GM12874 (cell line): ENCODE measurements around the gene MROH9.
A peak's percentile ranks its signal among the peaks of the same experiment; 100 is the strongest.

Experiments
- CTCF ChIP-seq: IDR thresholded peaks from 2 replicates; pipeline ENCODE4 v1.5.1; 2011; ENCODE audit warnings: low read depth, mild to moderate bottlenecking, control low read depth, low read length, moderate library complexity; ENCODE audit not compliant: insufficient read depth

Gene MROH9

GRCh38 chr1:170932236-170932635 is 3.1 kb upstream of the MROH9 start:
- no peak for TF ChIP-seq CTCF

GRCh38 chr1:170938281-170938680 is 2.9 kb downstream of the MROH9 start:
- no peak for TF ChIP-seq CTCF

- no peak for TF ChIP-seq CTCF
Measured at GRCh38 chr1:170939476-170939875, 4.1 kb downstream of the MROH9 start.

GRCh38 chr1:170959385-170959784 is 24.1 kb downstream of the MROH9 start:
- no peak for TF ChIP-seq CTCF

- TF ChIP-seq CTCF: no peak
Measured at GRCh38 chr1:170964506-170964905, 29.2 kb downstream of the MROH9 start.

GRCh38 chr1:170967042-170967910 is 31.9 kb downstream of the MROH9 start:
- peak; percentile 41; the same call in 1 of the 2 replicates for TF ChIP-seq CTCF

- TF ChIP-seq CTCF: no peak
Measured at GRCh38 chr1:170970256-170970655, 34.9 kb downstream of the MROH9 start.
